ENCODE results near the gene AFG1L.

- TF ChIP-seq CTCF (conservative IDR thresholded peaks at IDR 0.05 in 1 of 2, IDR thresholded peaks at IDR 0.05 in 1 of 2; ENCODE audit: low read depth in 1 of 2, low read length in 2 of 2) (no peak), EZH2 (IDR thresholded peaks at IDR 0.05; ENCODE audit: low read length, missing control alignments) (no peak)
These were observed 270.4 kb downstream of the AFG1L start for GRCh38 chr6:108565091-108565766.
